RWPE2 (cell line): Measurements from ENCODE around the gene HLA-DRA.
"Not testable (repeated sequence)": the region's sequence is repeated elsewhere in the genome, so short reads cannot be mapped to it uniquely, and the experiment has no call there.

ENCODE experiments used
- ATAC-seq: fragments of 200-7000 bp; cut with Tn5 transposase; 3 replicates; pipeline ENCODE4 v1.9.1; 2021; ENCODE audit warnings: low read depth
- DNase-seq: peaks from one replicate; pipeline ENCODE4 v3.0.0-alpha.2; 2020; ENCODE audit warnings: low spot score
- H3K27ac ChIP-seq: fragments of 450-650 bp; 2 replicates; pipeline ENCODE4 v1.5.1; 2017; ENCODE audit warnings: mild to moderate bottlenecking; ENCODE audit not compliant: poor library complexity, severe bottlenecking
- H3K27me3 ChIP-seq: fragments of 250-450 bp; sonication (Bioruptor Pico); 2 replicates; pipeline ENCODE4 v1.5.1; 2021; ENCODE audit warnings: mild to moderate bottlenecking, moderate library complexity; ENCODE audit not compliant: insufficient read depth, poor library complexity, severe bottlenecking
- H3K36me3 ChIP-seq: fragments of 250-450 bp; sonication (Bioruptor Pico); 2 replicates; pipeline ENCODE4 v1.5.1; 2020; ENCODE audit warnings: low read depth, mild to moderate bottlenecking, moderate library complexity
- H3K4me1 ChIP-seq: fragments of 250-450 bp; sonication (Bioruptor Pico); 2 replicates; pipeline ENCODE4 v1.5.1; 2021; ENCODE audit warnings: mild to moderate bottlenecking, moderate library complexity; ENCODE audit not compliant: insufficient read depth, poor library complexity, severe bottlenecking
- H3K4me3 ChIP-seq: fragments of 250-450 bp; sonication (Bioruptor Pico); 2 replicates; pipeline ENCODE4 v1.5.1; 2021; ENCODE audit warnings: mild to moderate bottlenecking, moderate library complexity; ENCODE audit not compliant: severe bottlenecking
- H3K9me3 ChIP-seq: fragments of 250-450 bp; sonication (Bioruptor Pico); 2 replicates; pipeline ENCODE4 v1.5.1; 2021; ENCODE audit warnings: mild to moderate bottlenecking, moderate library complexity; ENCODE audit not compliant: severe bottlenecking
- TF ChIP-seq, protein P1 (sequence below): fragments of 450-650 bp; IDR thresholded peaks from one replicate; pipeline ENCODE4 v1.5.1; 2017; ENCODE audit warnings: mild to moderate bottlenecking, moderate library complexity; ENCODE audit not compliant: poor library complexity, severe bottlenecking

The HLA-DRA gene

DNA sequence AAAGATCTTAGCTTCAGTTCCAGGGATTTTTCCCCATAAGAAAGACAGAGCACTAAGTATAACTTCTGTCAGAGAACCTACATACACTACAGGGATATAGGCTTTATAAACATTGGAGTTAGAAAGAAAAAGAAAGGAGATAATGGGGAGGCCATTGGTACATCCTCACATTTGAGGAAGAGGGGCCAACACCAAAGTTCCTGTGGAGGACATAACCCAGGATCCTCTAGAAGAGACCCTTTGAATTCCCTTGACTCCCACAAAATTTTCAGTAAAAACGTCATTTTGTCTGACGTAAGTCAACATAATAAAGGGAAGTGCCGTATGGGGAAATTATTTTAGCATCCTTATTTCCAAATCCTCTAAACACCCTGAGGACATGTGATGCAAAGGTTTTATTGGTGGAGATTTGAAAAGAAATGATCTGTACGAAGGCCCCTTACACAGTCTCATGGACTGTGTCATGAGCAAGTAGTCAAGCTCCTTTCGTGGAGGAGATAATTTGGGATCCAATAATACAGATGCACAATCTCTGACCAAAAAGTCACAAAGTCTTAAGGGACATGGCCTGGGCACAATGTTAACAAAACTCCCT is 33.2 kb downstream of the HLA-DRA start:
- no peaks in the 10 kb centered on the region for H3K36me3 ChIP-seq
- H3K4me3 ChIP-seq = no peak overlapping the region
- ATAC-seq (no peak), DNase-seq (no peak)
- H3K27me3 ChIP-seq = peaks cover 3% of the 10 kb centered on the region
- H3K27ac ChIP-seq = no peak overlapping the region
- TF ChIP-seq, protein P1, sequence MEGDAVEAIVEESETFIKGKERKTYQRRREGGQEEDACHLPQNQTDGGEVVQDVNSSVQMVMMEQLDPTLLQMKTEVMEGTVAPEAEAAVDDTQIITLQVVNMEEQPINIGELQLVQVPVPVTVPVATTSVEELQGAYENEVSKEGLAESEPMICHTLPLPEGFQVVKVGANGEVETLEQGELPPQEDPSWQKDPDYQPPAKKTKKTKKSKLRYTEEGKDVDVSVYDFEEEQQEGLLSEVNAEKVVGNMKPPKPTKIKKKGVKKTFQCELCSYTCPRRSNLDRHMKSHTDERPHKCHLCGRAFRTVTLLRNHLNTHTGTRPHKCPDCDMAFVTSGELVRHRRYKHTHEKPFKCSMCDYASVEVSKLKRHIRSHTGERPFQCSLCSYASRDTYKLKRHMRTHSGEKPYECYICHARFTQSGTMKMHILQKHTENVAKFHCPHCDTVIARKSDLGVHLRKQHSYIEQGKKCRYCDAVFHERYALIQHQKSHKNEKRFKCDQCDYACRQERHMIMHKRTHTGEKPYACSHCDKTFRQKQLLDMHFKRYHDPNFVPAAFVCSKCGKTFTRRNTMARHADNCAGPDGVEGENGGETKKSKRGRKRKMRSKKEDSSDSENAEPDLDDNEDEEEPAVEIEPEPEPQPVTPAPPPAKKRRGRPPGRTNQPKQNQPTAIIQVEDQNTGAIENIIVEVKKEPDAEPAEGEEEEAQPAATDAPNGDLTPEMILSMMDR = no peak
- no peaks in the 10 kb centered on the region for H3K9me3 ChIP-seq
- H3K4me1 ChIP-seq = no peaks in the 10 kb centered on the region

DNA sequence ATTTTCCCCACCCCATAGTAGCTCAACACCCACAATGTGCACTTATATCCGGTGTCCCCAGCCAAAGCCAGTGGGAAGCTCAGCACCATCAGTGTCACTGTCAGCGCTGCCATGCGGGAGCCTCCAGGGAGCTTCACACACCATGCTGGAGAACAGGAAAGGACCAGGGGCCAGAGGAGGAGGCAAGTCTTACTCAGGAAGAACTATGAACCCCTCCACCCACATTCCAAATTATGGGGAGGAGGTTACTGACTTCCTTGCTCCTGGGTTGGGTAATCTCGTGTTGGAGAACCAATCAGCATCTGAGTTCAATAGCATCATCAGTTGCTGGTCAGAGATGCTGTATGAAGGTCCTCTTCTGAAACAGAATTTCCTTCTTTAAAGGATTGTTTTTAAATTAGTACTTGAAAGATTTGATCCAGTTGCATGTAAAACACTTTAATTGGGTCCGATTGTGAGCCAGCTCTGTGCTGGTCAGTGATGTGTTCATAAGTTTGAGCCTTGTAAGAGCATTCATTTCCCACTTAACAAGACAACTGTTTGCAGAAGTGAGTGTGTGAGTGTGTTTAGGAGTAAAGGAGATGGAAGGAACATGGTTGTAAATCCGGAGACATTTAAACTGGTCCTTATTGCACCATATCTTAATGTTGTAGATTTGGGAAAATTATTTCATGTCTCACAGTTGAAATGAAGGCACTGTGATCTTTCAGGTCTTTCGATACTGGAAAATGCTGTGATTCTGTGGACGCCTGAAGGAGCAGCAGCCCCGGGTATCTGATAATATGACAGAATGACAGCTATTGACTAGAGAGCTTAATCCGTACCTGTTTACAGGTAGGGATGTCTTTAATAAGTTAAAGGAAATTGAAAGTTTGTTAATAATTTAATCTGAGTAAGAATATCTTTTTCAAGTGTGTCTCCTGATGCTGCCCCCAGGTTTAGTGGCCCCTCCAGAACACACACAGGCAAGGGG is 34.0 kb downstream of the HLA-DRA start:
- not testable (repeated sequence) for DNase-seq, H3K4me1 ChIP-seq, H3K4me3 ChIP-seq, H3K9me3 ChIP-seq, H3K36me3 ChIP-seq, H3K27ac ChIP-seq, H3K27me3 ChIP-seq
- peak; percentile 72; the same call in 2 of the 3 replicates for ATAC-seq

DNA sequence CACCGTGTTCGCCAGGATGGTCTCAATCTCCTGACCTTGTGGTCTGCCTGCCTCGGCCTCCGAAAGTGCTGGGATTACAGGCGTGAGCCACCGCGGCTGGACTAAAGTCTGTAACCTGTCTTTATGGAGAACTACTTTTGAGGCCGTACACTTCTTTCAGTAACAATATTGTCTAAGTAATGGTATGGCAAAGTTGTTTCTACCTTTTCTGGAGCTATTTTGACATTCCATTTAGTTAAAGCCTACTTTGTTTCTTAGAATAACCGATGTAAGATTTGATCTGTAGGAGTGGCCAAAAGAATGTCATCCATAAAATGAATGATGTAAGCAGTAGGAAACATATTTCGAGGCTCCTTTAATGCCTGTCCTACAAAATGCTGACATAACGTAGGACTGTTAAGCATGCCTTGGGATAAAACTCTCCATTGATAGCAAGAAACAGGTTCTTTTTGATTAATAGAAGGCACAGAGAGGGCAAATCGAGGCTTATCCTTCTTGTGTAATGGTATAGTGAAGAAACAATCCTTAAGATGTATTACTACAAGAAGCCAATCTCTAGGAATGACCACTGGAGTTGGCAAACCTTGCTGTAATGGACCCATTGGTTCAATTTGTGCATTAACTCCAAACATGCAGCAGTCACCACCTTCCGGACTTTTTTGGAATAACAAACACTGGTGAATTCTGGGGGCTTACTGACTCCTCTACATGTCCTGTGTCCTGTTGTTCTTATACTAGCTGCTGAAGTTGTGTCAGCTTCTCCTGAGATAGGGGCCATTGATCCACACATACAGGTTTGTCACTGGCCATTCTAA is 35.9 kb downstream of the HLA-DRA start:
- ATAC-seq (no peak), DNase-seq (no peak)
- H3K27me3 ChIP-seq = peaks cover 3% of the 10 kb centered on the region
- H3K4me3 ChIP-seq = no peak overlapping the region
- H3K36me3 ChIP-seq = no peaks in the 10 kb centered on the region
- H3K4me1 ChIP-seq = no peaks in the 10 kb centered on the region
- H3K9me3 ChIP-seq = no peaks in the 10 kb centered on the region
- TF ChIP-seq, protein P1 = no peak
- H3K27ac ChIP-seq = no peak overlapping the region

DNA sequence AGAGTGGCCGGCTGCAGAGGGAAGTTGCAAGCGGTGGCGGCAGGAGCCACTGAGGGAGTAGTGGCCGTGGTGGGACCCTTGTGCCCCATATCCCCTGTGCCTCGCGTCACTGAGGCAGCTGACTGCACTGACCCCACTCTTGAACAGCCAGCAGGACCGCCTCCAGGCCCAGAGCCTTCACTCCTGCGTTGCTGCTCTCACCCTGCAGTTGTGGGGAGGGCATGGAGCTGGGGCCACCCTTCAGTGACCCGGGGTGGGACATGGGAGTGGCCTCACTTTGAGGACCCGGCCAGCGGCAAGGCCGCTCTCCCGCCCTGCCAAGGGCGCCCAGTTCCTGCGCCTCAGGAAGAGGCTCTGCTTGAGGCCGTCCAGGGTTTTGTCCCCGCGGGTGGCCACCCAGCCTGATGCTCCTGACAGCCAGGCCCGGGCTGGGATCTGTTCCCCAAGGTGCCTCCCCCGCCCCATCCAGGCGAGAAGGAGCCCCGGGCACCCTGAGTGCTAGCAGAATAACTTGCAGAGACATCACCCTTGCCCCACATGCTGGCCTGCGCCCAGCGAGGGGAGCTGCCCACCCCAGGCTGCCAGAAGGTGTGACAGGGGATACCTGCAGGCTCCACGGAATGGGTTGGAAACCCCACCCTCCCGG is 44.4 kb downstream of the HLA-DRA start:
- ATAC-seq (no peak), DNase-seq (no peak)
- TF ChIP-seq, protein P1 = no peak
- Histone ChIP-seq H3K27ac (no peak overlapping the region), H3K27me3 (no peaks in the 10 kb centered on the region), H3K9me3 (no peaks in the 10 kb centered on the region), H3K36me3 (no peaks in the 10 kb centered on the region), H3K4me1 (no peaks in the 10 kb centered on the region), H3K4me3 (no peak overlapping the region)

DNA sequence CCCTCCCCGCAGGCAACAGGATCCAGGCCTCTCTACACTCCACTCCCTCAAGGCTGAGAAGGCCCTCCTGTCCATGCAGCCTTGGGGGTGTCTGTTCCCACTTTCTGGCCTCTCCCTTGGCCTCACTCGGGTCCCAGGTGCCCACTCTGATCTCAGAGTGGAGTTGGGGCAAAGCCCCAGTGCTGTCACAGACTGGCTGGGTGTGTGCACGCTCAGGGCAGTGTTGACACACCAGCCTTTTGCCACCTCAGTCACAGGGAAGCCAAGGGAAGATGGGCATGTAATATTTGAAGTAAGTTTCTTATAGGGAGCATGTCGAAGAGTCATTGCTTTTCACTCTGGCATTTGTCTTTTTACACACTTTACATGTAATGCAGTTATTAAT is 44.9 kb downstream of the HLA-DRA start:
- ATAC-seq (no peak), DNase-seq (no peak)
- Histone ChIP-seq H3K27ac (no peak overlapping the region), H3K9me3 (no peaks in the 10 kb centered on the region), H3K36me3 (no peaks in the 10 kb centered on the region), H3K4me1 (no peaks in the 10 kb centered on the region), H3K4me3 (no peak overlapping the region), H3K27me3 (no peaks in the 10 kb centered on the region)
- TF ChIP-seq, protein P1 = no peak
